GM18870 (cell line): ENCODE results near the gene LILRB2.
"Not testable (repeated sequence)": the region's sequence is repeated elsewhere in the genome, so short reads cannot be mapped to it uniquely, and the experiment has no call there.

Experiments
- ATAC-seq: cut with Tn5 transposase; IDR thresholded peaks from one replicate; pipeline ENCODE4 v1.9.1; 2021; ENCODE audit warnings: moderate library complexity; ENCODE audit not compliant: unreplicated experiment

LILRB2 gene

DNA sequence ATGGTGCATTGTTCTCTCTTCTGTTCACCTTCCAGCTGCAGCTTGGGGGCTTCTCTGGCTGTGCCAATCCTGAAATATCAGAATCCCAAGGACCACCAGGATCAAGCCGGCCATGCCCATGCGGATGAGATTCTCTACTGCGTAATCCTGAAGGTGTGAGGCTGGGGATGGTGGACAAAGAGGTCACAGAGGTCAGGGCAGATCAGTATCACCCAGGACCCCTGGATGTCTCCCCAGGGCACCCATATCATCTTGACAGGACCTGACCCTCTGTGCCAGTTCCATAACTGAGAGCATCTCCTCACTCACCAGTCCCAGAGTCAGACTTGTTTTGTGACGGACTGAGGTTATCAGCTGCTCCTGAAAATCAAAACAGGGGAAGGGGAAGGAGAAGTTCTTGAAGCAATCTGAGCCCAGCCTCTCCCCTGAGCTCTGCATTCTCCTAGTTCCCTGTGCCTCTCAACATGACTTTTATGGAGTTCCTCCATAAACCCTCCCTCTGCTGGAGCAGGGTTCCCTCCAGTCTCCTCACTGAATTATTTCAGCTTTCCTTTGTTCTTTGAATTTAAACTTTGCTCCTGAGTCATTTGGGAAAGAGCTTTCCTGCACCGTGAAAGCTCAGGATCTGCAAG is 26.6 kb upstream of the LILRB2 start:
- ATAC-seq, result no peak

DNA sequence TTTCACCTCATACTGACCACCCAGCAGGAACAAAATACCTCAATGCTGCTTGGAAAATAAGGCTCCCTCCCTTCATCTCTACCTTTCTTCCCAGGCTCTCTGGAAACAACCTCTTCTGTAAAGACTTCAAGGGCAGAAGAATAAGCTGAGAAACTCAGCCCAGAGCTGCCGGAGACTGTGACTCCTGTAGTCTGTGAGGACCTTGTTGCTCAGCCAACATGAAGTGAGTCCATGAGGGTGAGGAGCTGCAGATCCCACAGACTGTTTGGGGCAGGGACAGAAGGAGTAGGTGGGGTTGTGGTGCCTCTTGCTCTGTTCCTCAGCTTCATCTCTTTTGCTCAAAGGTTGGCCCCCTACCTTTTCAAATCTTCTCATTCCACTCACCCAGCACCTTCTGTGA is 24.2 kb upstream of the LILRB2 start:
- no peak for ATAC-seq

DNA sequence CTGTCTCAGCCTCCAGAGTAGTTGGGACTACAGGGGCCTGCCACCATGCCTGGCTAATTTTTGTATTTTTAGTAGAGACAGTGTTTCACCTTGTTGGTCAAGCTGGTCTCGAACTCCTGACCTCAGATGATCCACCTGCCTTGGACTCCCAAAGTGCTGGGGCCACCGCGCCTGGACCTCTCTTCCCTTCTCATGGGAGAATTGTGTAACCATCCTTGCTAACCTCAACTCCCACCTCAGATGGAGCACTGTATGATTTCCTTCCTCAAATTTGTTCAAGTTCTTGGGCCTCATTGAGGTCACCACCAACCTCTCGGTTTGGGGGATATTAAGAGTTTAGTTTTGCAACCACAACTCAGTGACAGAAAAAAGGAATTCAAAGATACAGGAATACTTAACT is 21.3 kb upstream of the LILRB2 start:
- ATAC-seq, result no peak

DNA sequence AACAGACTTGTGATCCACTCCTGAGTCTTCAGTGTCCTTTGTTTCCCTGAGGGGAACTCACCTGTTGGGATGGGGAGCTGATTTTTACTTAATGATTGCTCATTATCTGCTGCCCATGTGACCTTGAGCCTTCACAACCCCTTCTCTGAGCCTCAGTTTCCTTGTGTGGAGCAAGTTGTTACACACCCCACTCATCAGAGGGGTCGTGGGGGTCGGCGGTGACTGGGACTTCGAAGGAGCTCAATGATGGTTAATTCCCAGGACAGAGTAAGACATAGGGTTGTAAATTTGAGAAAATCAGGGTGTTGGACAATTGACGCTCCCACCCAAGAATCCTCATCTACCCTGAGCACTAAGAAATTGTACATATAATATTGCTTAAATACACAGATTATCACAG is 18.6 kb upstream of the LILRB2 start:
- ATAC-seq, result no peak

DNA sequence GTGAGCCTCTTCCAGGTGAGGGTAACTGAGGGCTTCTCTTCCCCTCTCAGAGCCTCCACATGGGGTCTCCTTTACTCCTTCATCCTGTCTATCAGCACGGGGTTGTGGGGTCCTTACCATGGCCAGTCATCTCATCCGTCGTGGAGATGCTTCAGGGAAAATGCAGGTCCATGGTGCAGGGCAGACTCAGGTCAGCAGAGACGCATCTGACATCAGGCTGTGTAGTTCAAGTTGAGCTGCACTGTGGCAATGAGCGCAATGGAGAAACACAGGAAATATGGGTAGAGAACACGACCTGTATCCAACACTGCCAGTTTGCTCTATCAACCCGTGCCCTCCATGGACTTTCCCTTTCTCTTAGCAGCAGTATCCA is 18.2 kb upstream of the LILRB2 start:
- no peak for ATAC-seq

DNA sequence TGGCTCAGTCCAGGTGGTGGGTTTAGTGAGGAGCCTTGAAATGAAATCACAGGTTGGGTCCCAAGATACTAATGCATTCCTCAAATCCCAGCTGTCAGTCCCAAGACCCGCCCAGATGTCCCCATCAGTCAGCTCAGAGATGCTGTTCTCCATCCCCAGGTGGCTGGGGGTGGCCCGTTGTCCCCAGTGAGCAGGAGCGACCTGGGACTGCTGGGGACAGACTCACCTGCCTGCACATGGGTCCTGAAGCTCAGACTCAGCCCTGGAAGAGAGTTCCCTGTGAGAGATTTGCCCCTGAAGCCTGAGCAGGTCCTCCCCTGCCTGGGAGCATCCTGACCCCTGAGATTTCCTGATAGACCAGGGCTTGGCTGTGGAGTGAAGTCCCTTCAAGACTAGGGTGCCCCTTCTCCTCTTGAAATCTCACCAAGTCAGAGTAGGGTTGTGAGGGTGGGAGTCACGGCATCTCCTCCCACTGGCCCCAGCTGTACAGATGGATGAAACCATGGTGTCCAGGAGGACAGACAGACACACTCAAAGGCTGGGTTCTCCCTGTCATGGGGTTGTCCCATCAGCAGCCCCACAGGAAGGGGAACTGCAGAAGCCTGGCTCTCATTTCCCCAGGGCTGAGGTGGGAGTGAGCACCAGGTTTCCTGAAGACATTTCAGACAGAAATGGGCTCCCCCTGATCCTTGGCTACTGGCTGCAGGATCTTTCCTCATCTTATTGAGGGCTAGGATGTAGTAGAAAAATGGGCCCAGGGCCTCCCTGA is 17.6 kb upstream of the LILRB2 start:
- ATAC-seq, result no peak

DNA sequence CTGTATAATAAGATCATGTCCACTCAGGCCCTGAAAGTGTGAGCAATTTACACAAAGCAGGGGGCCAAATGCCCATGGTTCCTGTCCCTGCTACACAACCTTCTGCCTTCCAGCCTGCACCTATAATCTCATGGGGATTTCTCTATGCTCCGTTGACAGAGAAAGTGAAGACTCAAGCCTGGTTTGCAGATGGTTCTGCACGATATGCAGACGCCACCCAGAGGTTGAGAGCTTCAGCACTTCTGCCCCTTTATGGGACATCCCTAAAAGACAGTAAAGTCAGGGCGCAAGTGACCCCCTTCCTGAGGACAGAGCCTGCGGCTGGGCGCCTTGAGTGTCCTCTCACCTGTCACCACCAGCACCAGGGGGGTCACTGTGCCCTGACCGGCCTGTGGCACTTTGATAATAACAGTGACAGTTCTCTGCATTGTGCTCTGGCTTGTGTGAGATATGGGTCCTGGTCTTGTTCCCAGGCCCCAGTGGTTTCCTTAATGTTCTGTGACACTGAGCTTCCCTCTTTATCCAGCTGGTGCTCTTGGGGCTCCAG is 16.9 kb upstream of the LILRB2 start:
- ATAC-seq, result no peak

DNA sequence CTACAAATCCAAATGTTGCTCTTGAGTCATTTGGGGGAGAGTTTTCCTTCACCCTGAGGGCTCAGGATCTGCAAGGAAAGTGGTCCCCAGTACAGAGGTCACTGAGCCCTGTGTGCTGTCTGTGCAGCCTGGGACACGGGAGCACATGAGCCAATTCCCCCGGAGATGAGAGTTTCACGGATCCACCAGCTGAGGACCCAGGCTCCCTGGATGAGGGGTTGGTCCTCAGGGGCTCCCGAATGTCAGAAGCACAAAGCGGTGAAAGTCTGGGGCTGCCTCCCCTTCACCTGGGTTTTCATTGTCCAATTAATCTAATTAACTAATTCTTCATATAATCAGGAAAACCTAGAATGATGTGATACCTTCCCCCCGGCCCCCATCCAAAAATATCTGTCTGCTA is 13.6 kb upstream of the LILRB2 start:
- no peak for ATAC-seq

DNA sequence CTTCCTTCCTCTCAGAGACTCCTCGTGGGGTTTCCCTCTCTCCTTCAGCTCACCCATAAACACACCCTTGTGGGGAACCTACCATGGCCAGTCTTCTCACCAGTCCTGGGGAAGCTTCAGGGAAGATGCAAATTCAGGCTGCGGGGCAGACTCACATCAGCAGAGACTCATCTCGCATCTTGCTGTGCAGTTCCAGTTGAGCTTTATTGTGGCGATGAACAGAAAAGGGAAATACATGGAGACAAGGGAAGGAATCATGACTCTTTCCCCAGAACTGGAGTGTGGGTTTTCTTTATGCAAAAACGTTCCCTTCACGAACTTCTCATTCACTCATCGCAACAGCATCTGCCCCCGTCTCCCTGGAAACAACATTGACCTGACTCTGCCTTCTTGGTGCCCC is 8.2 kb upstream of the LILRB2 start:
- not testable (repeated sequence) for ATAC-seq

DNA sequence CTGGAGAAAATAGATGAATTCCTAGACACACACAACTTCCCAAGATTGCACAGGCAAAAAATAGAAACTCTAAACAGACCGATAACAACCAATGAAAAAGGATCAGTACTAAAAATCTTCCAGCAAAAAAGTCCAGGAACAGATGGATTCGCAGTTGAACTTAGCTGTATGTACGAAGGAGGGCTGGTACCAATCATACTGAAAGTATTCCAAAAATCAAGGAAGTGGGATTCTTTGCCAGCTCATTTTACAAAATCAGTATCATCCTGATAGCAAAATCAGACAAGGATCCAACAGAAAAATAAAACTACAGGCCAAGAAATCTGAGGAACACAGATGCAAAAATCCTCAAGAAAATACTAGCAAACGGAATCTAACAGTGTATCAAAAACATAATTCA is 6.5 kb upstream of the LILRB2 start:
- no peak for ATAC-seq

DNA sequence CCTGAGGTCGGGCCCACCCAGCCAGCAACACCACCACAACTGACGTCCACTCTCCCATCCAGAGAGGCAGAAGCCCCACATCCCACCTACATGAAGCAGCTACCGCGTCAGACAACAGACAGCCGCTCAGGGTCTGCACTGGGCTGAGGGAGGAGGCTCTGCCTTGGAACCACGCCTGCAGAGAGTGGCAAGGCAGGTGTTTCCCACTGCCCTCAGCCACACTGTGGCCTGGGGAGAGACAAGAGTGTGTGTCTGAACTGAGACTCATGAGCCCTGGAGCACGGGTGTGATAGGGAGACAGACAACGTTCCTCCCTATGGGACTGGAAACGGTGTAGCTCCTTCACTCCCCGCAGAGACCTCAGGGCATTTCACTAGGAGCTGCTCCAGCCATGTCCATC is 5.4 kb upstream of the LILRB2 start:
- not testable (repeated sequence) for ATAC-seq

DNA sequence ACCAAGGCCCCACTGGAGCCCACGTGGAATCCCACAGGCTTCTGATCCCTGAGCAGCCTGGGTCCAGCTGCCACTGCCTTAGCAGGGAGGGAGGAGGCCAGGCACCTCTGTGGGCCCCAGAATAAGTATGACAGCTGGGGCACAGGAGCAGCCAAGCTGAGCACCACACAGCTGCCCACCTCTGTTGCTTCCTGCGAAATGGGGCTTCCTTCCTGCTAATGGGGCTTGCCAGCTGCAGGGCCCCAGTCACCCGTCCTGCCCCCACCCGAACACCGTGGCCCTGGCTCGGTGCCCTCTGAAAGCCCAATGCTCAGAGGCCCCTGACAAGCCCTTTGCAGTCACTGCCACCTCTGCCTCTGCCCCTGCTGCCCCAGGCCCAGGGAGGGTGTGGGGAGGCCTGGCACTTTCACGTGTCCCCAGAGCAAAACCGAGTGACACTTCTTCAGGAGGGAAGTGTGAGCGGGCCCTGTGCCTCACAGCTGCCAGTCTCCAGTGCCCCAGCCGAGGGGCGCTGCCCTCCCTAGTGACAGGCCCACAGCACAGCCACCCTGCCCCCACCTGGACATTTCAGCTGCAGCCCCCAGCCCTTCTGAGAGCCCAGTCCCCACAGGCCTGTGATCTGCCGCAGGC is 4.6 kb upstream of the LILRB2 start:
- ATAC-seq, result not testable (repeated sequence)

DNA sequence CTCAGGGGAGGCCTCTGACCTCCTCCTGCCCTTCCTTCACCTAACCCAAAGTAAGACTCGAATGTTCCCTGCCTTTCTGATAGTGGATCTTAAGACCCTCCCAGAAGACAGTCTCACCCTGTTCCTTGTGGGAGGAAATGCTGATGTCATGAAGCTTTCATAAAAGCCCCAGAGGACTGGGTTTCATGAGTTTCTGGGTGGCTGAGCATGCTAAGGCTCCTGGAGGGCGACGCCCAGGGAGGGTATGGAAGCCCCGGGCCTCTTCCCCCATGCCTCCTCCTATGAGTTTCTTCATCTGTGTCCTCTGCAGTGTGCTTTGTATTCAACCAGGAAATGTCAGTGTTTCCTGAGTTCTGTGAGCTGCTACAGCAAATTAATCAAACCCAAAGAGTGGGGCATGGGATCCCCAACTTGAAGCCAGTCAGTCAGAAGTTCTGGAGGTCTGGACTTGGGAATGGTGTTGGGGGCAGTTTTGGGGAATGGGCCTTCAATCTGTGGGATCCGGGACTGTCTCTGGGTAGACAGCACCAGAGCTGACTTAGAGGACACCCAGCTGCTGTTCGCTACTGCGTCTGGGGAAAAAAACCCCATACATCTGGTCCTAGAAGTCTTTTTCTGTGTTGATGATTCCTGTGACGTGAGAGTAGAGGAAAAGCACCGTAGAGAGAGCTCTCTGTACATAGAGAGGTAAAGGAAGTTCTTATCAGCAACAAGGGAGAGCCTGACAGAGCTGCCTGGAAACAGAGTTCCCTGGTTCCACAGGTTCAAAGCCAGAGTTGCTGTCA is 2.0 kb upstream of the LILRB2 start:
- ATAC-seq, result no peak

DNA sequence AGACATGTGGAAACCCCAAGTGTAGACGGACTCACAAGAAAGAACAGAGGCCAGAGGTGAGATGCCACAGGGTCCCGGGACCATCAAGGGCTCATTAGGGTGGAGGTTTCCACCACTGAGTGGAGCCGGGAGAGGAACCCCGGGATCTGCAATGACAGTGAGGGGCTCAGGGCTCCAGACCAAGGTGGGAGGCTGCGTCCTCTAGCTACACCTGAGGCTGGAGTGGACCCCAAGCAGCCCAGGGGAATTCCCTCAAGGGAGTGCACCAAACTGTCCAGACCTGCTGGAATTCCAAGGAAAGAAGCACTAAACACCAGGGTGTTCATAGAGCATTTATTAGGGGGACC is 792 bp upstream of the LILRB2 start:
- not testable (repeated sequence) for ATAC-seq

DNA sequence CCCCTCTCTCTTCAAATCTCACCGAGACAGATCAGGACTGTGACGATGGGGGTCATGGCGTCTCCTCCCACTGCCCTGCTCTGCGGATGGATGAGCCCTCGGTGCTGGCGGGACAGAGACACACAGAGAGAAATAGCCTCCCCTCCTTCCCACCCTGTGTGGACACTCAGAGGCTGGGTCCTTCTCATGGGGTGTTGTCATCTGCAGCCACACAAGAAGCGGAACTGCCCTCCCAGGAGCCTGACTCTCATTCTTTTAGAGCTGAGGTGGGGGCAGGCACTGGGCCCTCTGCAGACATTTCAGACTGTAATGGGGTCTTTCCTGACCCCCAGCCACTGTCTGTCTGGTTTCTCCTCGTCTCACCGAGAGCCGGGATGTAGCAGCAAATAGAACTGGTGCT is 469 bp downstream of the LILRB2 start:
- ATAC-seq, result not testable (repeated sequence)

DNA sequence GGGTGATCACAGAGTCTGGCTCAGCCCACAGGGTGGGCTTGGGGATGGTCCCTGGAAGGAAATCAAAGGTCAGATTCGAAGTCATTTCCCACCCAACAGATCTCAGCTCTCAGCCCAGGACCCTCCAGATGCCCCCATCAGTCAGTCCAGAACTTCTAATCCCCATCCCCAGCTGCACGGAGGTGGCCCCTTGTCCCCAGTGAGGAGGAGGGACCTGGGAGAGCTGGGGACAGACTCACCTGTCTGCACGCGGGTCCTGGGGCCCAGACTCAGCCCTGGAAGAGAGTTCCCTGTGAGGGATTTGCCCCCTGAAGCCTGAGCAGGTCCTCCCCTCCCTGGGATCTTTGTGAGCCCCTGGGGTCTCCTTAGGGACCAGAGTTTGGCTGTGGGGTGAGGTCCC is 885 bp downstream of the LILRB2 start:
- ATAC-seq, result not testable (repeated sequence)

DNA sequence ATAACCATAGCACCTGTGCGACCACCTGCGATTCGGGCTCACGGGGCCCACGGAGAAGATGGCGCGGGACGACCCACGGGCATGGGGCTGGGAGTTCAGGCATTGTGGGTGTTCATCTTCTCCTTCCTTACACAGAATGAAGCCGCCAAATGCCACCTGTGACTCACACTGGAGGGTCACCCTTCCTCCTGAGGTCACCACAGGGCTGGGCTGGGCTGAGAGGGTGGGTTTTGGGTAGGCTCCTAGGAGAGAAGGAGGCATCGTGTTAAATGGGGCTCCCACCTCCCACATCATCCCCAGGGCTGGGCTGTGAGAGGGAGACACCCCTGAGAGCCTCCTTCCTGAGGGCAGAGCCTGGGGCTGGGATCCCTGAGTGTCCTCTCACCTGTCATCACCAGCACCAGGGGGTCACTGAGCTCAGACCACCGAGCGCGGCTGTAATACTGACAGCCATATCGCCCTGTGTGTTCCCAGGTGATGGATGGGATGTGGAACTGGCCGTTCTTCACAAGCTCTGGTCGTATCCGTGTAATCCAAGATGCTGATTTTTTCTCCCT is 1.4 kb downstream of the LILRB2 start:
- no peak for ATAC-seq

DNA sequence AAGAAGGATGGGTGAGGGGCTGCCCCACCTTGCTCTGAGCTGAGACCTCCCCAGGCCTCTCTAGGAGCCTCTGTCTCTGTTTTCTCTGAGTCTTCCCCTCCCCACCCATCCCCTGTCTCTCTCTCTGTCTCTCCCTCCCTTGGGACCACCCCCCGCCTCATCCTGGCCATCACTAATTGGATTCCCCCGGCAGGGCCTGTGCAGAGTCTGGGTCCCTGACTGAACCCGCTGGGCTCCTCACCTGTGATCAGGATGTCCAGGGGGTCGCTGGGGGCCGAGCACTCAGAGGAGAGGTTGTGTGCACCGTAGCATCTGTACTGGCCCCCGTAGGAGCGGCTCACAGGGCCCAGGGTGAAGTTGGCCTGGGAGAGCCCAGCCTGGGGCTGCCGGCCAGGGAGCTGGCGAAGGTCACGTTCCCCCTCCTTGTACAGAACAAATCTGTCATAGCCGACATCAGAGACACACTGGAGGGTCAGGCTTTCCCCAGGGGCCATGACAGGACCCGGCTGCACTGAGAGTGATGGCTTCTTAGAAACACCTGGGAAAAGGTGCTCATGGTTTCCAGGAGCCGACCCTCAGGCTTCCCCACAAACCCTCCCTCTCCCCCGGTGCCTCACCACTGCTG is 2.2 kb downstream of the LILRB2 start:
- ATAC-seq, result not testable (repeated sequence)

DNA sequence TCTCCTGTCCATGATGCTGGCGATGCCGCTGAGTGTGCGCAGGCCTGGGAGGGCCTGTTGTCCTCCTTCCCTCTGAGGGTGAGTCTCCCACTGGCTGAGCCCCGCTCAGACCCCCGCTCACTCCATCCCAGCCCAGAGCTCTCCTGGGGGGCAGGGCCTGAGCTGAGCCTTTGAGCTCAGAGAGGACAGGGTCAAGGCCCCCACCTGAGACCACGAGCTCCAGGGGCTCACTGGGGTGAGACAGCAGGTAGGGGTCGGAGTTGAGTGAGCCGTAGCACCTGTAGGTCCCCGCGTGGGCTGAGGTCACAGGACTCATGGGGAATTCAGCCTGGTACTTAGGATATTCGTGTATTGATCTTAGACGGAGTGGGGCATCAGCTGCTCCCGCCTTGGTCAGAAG is 2.9 kb downstream of the LILRB2 start:
- not testable (repeated sequence) for ATAC-seq

DNA sequence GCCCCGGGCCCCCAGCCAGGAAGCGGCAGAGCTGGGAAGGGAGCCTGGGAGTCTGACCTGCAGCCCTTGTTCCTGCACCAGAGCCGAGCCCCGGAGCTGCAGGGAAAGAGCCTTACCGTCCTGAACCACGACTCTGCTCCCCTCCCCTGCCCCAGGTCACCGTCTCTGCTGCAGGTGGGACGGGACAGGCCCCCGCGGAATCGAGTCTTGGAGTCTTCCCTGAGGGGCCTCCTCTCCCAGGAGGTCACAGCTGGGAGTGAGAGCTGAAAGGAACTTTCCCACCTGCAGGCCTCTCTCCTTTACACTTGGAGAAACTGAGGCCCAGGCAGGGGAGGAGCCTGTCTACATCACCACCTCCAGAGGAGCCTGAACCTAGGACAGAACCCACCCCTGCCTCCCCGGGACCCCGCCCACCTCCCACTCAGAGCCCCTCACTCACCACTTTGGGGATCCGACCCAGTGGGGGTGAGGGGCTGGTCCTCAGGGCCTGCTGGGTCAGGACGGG is 3.7 kb downstream of the LILRB2 start:
- ATAC-seq, result not testable (repeated sequence)
